Activated gamma-delta T cell (primary cell): ENCODE data around the gene CEP44.
A peak's percentile ranks its signal among the peaks of the same experiment; 100 is the strongest.
"Not testable (repeated sequence)": the region's sequence is repeated elsewhere in the genome, so short reads cannot be mapped to it uniquely, and the experiment has no call there.

Experiments used
- DNase-seq: peaks from one replicate; lab custom pipeline; 2025; lab: John Stamatoyannopoulos, UW
- total RNA-seq, 2 donors: gene quantifications; one replicate each; lab custom pipeline; 2026; lab: John Stamatoyannopoulos, UW

CEP44 gene
- 42.8 to 42.9 reads per million in 2 donors for total RNA-seq

- peak; percentile 44 for DNase-seq
Observed at GRCh38 chr4:174283507-174284471, at the start of gene CEP44, which contains the start of gene FBXO8. TSS of gene CEP44 (plus strand) at chr4:174283911. CDS start at chr4:174299122, 15,211 bp downstream. TSS of gene FBXO8 (minus strand) at chr4:174283667. CDS start at chr4:174263092, 20,575 bp downstream.

GRCh38 chr4:174236359-174236758 is 47.4 kb upstream of the CEP44 start:
- DNase-seq: no peak

GRCh38 chr4:174241162-174241561 is 42.5 kb upstream of the CEP44 start:
- no peak for DNase-seq

DNA sequence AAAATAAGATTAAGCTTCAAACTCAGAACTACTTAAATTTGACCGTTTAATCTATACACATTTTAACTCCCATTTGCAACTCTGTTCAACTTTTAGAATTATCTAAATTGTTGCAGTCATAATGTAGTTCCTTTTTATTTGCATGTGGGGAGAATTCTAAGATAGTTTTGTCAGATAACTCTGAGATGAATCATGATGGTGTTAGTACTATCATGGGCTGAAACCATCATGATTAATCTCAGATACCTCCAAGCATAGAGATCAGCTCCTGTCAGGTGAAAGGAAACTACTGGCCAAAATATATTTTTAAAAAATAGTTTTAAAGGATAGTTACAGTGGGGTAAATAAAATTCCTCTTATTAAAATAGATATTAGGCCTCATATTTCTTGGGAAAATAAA is 39.3 kb upstream of the CEP44 start:
- DNase-seq: no peak

GRCh38 chr4:174245714-174246113 is 38.0 kb upstream of the CEP44 start:
- DNase-seq: no peak

- DNase-seq: no peak
Observed at GRCh38 chr4:174248407-174248806, 35.3 kb upstream of the CEP44 start.

DNA sequence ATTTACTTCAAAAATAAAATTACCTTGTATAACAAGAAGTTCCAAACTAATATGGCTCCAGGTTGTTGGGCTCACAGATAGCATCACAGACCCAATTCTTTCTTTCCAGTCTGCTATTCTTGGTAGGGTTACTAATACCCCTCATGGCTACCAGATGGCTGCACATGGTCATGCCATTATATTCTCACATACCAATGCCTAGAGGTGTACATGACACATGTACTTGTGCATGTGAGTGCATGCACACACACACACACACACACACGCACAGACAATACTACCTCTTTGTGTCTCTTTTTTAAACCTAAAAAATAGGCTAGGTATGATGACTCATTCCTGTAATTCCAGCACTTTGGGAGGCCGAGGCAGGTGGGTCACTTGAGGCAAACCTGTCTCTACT is 31.3 kb upstream of the CEP44 start:
- no peak for DNase-seq

- no peak for DNase-seq
Observed at GRCh38 chr4:174254613-174255012, 29.1 kb upstream of the CEP44 start.

DNA sequence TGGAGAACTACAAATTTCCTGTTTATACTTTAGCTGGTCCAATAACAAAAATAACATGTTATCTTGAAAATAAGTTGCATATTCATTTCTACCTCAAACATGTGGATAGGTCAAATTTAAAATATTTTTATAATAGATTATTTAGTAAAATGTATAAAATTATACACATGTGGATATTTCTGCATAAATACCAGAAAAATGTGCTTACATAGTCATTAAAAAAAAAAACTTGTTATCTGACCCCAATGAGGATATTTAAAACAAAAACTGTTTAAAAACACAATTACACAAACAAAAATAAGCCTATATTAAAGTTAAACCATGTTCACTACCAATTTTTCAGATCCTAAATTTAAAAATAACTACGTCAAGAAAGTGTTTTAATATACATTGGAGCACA is 28.3 kb upstream of the CEP44 start:
- DNase-seq: no peak

DNA sequence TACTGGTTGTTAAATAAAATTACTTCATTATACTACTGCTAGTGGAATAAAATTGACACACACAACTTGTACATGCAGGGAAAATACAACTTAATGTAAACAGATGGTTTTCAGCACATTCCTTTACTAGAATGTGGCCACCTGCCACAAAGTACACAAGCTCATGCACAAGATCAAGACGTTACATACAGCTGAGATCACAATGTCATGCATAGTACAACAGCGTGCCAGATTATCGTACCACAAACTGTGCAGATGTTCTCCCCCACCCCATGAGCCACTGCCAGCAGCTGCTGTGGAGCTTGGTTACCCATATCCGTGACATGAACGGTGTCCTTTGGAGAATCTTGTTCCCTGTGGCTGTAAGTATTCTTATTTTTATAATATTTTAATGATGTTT is 27.9 kb upstream of the CEP44 start:
- DNase-seq: no peak

GRCh38 chr4:174256277-174256713 is 27.4 kb upstream of the CEP44 start:
- no peak for DNase-seq

- DNase-seq: no peak
Observed at GRCh38 chr4:174259580-174259979, 24.1 kb upstream of the CEP44 start.

DNA sequence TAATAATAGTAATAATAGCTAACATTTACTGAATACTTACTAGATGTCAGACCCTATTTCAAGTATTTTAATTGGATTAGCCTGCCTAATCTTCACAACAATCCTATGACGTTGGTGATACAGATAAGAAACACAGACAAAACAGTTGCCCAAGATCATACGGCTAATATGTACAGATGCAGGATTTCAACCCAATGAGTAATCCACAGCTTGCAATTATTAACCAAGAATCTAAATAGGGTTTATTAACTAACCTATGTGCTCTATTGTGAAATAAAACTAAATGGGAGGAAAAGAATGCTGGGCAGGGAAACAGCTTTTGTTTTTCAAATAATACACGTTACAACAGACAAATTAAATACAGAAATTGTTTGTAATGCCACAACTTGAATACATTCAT is 23.6 kb upstream of the CEP44 start:
- no peak for DNase-seq

- not testable (repeated sequence) for DNase-seq
Observed at GRCh38 chr4:174261432-174261831, 22.3 kb upstream of the CEP44 start.

DNA sequence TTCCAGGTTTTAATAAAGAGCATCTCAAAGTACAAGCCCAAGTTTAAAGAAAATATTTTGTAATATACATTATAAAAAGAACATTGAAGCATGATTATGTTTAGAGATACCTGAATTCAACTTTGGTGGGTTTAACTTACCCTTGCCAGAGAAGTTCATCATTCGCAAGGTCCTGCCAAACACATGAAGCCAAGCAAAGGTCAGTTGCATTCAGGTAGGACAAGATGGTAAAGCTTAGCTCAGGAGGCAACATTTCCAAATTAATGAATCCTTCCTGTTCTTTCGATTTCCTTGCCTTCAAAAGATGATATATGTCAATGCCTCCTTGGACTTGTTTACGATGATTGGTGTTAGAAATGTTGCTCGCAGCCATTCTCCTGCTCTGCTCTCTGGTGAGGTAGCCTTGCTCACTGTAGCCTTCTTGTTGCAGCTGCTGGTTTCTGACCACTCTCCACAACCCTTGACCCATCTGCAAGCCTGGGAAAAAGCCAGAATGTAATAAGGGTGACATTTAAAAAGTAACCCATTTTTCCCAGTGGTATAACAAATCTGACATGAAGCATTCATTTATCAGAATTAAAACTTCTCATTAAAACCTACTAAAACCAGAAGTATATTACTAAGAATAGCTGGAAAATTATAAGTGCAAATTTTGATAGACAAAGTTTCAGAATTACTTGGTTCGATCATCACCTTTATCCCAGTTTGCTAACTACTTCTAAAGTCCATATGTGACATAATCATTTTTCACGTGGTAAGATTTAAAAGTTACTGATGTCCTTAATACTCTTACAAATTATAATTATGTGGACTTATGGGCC is 20.9 kb upstream of the CEP44 start:
- DNase-seq: no peak

- no peak for DNase-seq
Observed at GRCh38 chr4:174263445-174263736, 20.3 kb upstream of the CEP44 start.

- no peak for DNase-seq
Observed at GRCh38 chr4:174265916-174266315, 17.8 kb upstream of the CEP44 start.

DNA sequence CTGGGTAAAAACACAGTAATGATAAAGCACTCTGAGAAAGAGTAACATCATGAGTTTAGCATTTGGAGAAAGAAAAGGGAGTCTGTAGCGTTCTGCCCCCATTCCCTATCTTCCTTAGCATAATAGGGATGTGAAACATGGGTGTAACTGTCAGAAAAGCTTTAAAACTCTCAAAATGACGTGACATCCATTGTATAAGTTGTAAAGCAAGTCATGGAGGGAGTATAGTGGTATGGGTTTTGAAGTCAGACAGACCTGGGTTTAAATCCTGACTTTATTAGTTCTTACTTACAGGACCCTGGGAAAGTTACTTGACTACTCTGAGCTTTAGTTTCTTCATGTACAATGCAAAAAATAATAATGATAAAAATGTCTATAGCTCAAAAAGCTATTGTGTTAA is 17.3 kb upstream of the CEP44 start:
- no peak for DNase-seq

DNA sequence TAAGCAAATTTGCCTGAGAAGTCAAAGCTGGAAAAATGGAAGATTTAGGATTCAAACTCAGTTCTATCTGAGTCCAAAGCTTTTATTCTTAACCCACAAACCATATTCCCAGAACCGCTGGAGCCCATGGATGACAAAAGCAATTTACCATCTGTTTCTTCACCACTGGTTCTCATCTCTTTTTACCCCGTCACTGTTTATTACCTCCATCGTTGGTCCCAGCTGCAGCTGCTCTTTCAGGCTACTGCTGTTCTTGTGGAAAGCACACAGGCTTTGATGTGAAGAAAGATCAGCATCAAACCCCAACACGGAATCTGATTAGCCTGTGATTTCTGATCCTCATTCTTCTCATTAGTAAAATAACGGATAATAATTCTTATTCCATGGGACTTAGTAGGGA is 9.8 kb upstream of the CEP44 start:
- DNase-seq: no peak

DNA sequence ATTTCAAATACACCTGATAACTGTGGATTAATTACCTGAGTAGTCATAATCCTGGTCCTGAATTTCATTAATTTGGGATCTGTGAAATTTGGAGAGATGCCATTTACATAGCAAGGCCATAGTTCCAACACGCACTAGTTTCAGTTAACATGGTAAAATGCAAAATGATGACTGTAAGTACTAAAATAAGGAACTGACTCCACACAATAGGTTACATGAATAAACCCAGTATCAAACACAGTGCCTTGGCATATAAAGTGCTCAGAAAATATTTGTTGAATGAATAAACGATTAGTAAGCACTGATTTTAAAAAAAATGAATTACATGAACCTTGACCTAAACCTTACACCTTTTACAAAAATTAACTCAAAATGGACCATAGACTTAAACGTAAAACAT is 9.3 kb upstream of the CEP44 start:
- no peak for DNase-seq

DNA sequence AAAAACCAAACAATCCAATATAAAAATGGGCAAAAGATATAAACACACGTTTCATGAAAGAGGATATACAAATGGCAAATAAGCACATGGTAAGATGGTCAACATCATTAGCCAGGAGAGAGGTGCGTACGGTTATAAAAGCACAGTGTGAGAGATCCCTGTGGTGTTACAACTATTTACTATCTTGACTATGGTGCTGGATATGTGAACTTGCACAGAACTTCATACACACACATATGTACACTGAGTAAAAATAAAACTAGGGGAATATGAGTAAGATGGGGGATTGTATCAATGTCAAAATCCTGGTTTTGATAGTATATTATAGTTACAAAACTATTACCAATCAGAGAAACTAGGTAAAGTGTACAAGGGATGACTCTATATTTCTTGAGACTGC is 8.6 kb upstream of the CEP44 start:
- no peak for DNase-seq

- DNase-seq: no peak
Observed at GRCh38 chr4:174277433-174277832, 6.3 kb upstream of the CEP44 start.

DNA sequence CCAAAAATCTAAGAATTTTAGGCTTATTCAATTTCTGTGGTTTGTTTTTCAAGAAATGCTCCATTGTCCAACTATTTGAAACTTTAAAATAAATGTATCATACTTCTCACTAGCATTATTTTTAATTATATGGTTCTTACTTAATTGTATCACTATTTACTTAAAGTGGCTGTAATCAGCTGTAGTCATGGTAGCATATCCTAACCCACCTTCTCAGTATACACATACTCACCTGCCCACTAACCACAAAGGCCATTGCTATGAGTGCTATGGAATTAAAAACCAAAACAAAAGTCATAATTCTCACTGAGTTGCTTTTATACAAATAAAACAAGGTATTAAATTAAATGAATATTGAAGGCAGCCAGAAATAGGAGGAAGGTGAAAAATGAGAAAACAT is 5.2 kb upstream of the CEP44 start:
- DNase-seq: no peak
